GM12873 (cell line): ENCODE data around the gene RYR2.

Source experiments
- CTCF ChIP-seq: IDR thresholded peaks from 2 replicates; pipeline ENCODE4 v1.5.1; 2012; ENCODE audit warnings: low read depth, mild to moderate bottlenecking, moderate library complexity, low read length, control low read depth; ENCODE audit not compliant: insufficient read depth; ENCODE audit errors: missing control alignments

RYR2 gene

GRCh38 chr1:237309595-237310118 lies 267.7 kb downstream of the RYR2 start:
- TF ChIP-seq CTCF = no peak

GRCh38 chr1:237316352-237316751 lies 274.4 kb downstream of the RYR2 start:
- no peak for TF ChIP-seq CTCF

- TF ChIP-seq CTCF = no peak
These were observed 276.8 kb downstream of the RYR2 start for GRCh38 chr1:237318748-237319147.

GRCh38 chr1:237320890-237321289 lies 278.9 kb downstream of the RYR2 start:
- TF ChIP-seq CTCF = no peak

- TF ChIP-seq CTCF = no peak
These were observed 282.2 kb downstream of the RYR2 start for GRCh38 chr1:237324226-237324625.

GRCh38 chr1:237327061-237327460 lies 285.1 kb downstream of the RYR2 start:
- no peak for TF ChIP-seq CTCF

GRCh38 chr1:237340892-237341291 lies 298.9 kb downstream of the RYR2 start:
- no peak for TF ChIP-seq CTCF

GRCh38 chr1:237341391-237341790 lies 299.4 kb downstream of the RYR2 start:
- TF ChIP-seq CTCF = no peak
